GM21526 (cell line): ENCODE data around the gene MRPL19.
"Not testable (repeated sequence)": the region's sequence is repeated elsewhere in the genome, so short reads cannot be mapped to it uniquely, and the experiment has no call there.

Experiments used
- ATAC-seq: cut with Tn5 transposase; IDR thresholded peaks from one replicate; pipeline ENCODE4 v1.9.1; 2021; ENCODE audit warnings: moderate library complexity; ENCODE audit not compliant: unreplicated experiment, low FRiP score

The MRPL19 gene

GRCh38 chr2:75657798-75658197 is 11.2 kb downstream of the MRPL19 start:
- no peak for ATAC-seq

DNA sequence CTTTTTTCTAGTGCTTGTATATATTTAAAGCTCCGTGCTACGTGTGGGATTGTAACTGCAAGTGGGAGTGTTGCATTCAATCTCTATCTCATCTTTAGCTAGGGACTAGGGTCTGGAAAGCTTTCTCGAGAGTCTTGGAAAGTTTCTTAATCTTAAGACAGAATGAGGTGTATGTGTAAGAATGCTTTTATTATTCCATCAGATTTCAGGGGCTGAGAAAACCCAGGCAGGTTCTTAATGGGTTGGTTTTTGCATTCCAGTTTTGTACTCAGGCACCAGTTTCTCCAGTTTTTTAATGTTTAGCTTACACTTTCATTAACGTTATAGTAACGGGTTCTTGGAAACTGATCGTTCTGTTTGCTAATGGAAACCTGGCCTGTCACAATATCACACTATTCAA is 20.3 kb downstream of the MRPL19 start:
- no peak for ATAC-seq

DNA sequence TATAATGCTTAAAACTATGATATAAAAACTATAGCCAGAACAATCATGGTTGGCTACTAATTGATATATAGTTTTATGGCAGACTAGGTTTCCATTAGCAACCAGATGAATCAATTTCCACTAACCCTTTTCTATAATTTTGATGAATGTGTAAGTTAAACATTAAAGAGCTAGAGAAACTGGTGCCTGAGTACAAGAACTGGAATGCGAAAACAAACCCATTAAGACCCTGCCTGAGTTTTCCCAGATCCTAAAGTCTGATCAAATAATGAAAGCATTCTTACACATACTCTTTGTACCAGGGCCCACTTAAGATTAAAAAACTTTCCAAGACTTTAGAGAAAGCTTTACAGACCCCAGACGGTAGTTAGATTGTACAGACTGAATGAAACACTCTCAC is 21.3 kb downstream of the MRPL19 start:
- no peak for ATAC-seq

DNA sequence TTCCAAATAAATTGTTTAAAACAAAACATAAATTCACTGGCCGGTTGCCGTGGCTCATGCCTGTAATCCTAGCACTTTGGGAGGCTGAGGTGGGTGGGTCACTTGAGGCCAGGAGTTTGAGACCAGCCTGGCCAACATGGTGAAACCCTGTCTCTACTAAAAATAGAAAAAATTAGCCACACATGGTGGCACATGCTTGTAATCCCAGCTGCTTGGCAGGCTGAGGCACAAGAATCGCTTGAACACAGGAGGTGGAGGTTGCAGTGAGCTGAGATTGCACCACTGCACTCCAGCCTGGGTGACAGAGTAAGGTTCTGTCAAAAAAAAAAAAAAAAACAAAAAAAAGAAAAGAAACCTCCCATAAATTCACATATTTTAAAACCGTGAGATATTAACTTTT is 28.8 kb downstream of the MRPL19 start:
- ATAC-seq = not testable (repeated sequence)

GRCh38 chr2:75675908-75676307 is 29.3 kb downstream of the MRPL19 start:
- ATAC-seq = no peak

- ATAC-seq = no peak
These were observed 29.9 kb downstream of the MRPL19 start for GRCh38 chr2:75676464-75676863.

- ATAC-seq = no peak
These were observed 33.0 kb downstream of the MRPL19 start for GRCh38 chr2:75679556-75679955.

- no peak for ATAC-seq
These were observed 33.8 kb downstream of the MRPL19 start for GRCh38 chr2:75680402-75680801.

- ATAC-seq = not testable (repeated sequence)
These were observed 36.8 kb downstream of the MRPL19 start for GRCh38 chr2:75683430-75683829.

DNA sequence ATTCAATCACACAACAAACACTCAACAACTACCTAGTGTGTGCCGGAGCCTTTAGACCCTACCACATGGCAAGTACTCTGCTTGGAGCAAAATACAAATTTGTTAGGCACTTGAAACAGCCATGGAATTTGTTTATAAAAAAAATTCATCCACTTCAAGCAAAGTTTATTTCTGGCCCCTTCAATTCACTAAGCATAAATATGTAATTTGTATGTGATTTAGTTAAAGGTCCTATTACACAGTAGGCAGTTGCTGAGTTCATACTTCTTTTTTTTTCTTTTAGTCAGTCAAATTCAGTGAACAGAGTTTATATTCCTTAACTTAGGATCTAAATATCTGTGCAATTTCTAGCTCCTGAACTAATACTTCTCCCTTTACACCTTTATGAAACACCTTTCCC is 41.6 kb downstream of the MRPL19 start:
- no peak for ATAC-seq

GRCh38 chr2:75698918-75699317 is 52.3 kb downstream of the MRPL19 start:
- no peak for ATAC-seq

GRCh38 chr2:75702593-75702992 is 56.0 kb downstream of the MRPL19 start:
- ATAC-seq = no peak

- no peak for ATAC-seq
These were observed 57.2 kb downstream of the MRPL19 start for GRCh38 chr2:75703589-75704287.

DNA sequence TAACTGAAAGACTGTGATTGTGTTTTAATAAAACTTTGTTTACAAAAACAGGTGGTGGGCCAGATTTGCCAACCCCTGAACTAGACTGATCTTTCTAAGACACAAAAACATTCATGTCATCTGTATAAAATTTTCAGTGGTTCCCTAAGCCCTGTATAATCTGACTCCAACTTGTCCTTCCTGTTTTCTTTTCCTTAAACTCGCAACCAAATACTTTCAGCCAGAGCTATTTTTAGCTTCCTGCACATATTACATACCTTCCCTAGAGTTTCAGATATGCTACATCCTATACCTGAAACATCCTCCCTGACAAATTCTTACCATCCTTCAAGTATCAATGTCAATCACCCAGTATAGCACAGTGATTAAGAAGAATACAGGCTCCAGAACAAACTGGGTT is 59.3 kb downstream of the MRPL19 start:
- ATAC-seq = no peak

DNA sequence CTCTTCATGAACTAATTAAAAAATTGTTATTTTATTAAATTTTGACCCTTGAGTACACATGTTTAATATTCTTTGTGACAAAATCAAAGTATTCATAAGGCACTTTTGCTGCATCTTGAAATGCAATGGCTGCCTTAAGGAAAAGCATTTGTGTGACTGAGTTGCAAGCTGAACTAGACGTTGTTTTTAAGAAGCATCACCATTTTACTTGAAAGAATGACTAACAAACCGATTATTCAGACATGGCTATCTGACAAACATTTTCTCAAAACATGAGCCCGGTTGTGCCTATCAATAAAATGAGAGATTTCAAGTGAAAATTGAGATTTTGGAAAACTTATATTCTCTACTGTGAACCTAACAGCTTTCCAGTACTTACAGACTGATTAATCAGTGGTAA is 61.3 kb downstream of the MRPL19 start:
- no peak for ATAC-seq

- no peak for ATAC-seq
These were observed 62.7 kb downstream of the MRPL19 start for GRCh38 chr2:75709297-75709696.

DNA sequence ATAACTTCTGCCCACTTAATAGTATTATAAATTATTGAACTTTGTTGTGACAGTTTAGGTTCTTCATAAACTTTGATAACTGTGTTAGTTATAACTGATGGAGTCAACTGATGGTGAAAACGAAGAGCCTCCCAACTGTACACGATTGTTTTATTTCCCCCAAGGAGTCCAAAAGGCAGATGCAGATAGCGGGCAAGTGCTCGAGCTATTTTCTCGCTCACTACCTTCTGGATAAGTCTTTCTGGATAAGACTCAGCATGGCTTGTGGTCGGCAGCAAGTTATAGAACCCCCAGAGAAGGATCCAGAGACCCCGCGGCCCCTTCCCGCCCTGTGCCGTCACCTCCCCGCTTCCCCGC is 63.6 kb downstream of the MRPL19 start:
- peak; percentile 36 for ATAC-seq

DNA sequence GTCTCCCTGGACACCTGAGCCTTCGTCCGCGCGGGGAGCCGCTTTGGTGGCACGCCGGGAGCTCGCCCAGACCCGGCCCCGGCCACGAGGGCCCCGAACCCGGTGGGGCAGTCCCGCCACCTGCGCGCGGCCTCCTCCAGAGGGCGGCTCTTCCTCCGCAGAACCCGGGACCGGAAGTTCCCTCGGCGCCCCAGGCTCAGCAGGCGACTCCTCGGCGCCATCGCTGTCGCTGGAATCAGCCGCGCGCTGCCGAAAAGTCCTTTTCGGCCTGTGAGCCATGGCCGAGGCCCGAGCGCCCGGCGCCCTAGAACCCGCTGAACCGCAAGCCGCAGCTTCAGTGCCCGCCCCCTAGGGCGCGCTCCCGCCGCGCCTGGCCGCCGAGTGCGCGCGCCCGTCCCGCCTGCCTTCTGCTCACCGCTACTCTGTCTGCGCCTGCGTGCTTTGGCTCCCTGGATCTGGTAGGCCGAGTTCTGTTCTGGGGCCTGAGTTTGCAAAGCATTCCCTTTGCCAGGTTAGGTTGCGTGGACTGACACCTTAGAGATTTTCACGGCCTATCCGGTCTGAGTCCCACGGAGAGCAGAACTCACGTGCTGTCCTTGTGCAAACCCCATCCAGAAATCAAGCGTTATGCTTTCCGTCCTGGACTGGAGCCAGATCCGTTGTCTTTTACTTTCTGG is 64.1 kb downstream of the MRPL19 start, which contains the start of gene GCFC2:
GCFC2 (minus strand) TSS at position 339 of the 677 bp plus-strand sequence; CDS start at position 279, 60 bp downstream.
- ATAC-seq = peak; percentile 92

DNA sequence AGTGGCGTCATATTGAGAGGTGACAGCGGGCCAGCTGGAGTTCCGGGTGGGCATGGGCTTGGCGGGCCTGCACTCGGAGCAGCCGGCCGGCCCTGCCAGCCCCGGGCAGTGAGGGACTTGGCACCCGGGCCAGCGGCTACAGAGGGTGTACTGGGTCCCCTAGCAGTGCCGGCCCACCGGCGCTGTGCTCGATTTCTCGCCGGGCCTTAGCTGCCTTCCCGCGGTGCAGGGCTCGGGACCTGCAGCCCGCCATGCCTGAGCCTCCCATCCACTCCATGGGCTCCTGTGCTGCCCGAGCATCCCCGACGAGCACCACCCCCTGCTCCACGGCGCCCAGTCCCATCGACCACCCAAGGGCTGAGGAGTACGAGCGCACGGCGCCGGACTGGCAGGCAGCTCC is 65.0 kb downstream of the MRPL19 start:
- ATAC-seq = not testable (repeated sequence)

GRCh38 chr2:75716406-75716805 is 69.8 kb downstream of the MRPL19 start:
- ATAC-seq = no peak

- no peak for ATAC-seq
These were observed 73.0 kb downstream of the MRPL19 start for GRCh38 chr2:75719616-75720015.

GRCh38 chr2:75720525-75720924 is 73.9 kb downstream of the MRPL19 start:
- no peak for ATAC-seq
